Fibroblast of lung (primary cell): ENCODE measurements around the gene CRIP3. TPM values are rescaled to one million over a fixed set of nuclear protein-coding genes. Genes with fewer than 3 reads are reported as not detected.
"Not testable (repeated sequence)": the region's sequence is repeated elsewhere in the genome, so short reads cannot be mapped to it uniquely, and the experiment has no call there.

Source experiments
- DNase-seq, 2 donors: peaks; one replicate each; pipeline versions ENCODE4 v3.0.0 to v3.0.0-alpha.2; 2010; ENCODE audit warnings: low read depth in 2 of 2
- H2AFZ ChIP-seq: 2 replicates; pipeline ENCODE4 v1.5.1; 2012; ENCODE audit warnings: low read length, control low read depth, inconsistent platforms
- H3K27ac ChIP-seq: 2 replicates; pipeline ENCODE4 v1.5.1; 2011; ENCODE audit warnings: low read length, control low read depth; ENCODE audit not compliant: insufficient read depth
- H3K27me3 ChIP-seq: 2 replicates; pipeline ENCODE4 v1.5.1; 2011; ENCODE audit warnings: mild to moderate bottlenecking, low read length; ENCODE audit not compliant: control insufficient read depth, insufficient read depth
- H3K36me3 ChIP-seq: 2 replicates; pipeline ENCODE4 v1.5.1; 2011; ENCODE audit warnings: low read length; ENCODE audit not compliant: control insufficient read depth, insufficient read depth
- H3K4me1 ChIP-seq: 2 replicates; pipeline ENCODE4 v1.5.1; 2011; ENCODE audit warnings: low read length; ENCODE audit not compliant: control insufficient read depth, insufficient read depth; ENCODE audit errors: extremely low read depth
- H3K4me2 ChIP-seq: 2 replicates; pipeline ENCODE4 v1.5.1; 2011; ENCODE audit warnings: low read length, control low read depth; ENCODE audit not compliant: insufficient read depth; ENCODE audit errors: extremely low read depth
- H3K4me3 ChIP-seq, 4 experiments: fragments of 200-600 bp in 1 of 4; sonication (generic) in 1 of 4; replicated peaks in 1 of 4; 2 replicates each; pipeline ENCODE4 v1.5.1; 2011 to 2016; ENCODE audit warnings: low read length in 4 of 4, low read depth in 3 of 4, mild to moderate bottlenecking in 3 of 4, control low read depth in 2 of 4, inconsistent platforms in 1 of 4, mixed read lengths in 1 of 4; ENCODE audit not compliant: insufficient read depth in 1 of 4; ENCODE audit errors: control extremely low read depth in 1 of 4
- H3K79me2 ChIP-seq: 2 replicates; pipeline ENCODE4 v1.5.1; 2012; ENCODE audit warnings: mild to moderate bottlenecking, low read length, inconsistent platforms; ENCODE audit not compliant: control insufficient read depth, insufficient read depth
- H3K9ac ChIP-seq: 2 replicates; pipeline ENCODE4 v1.5.1; 2011; ENCODE audit warnings: mild to moderate bottlenecking, low read length, control low read depth; ENCODE audit not compliant: insufficient read depth
- H3K9me3 ChIP-seq: 2 replicates; pipeline ENCODE4 v1.5.1; 2012; ENCODE audit warnings: low read depth, low read length; ENCODE audit not compliant: control insufficient read depth, insufficient read depth
- H4K20me1 ChIP-seq: 2 replicates; pipeline ENCODE4 v1.5.1; 2011; ENCODE audit warnings: low read length; ENCODE audit not compliant: control insufficient read depth, insufficient read depth; ENCODE audit errors: extremely low read depth
- EZH2 ChIP-seq: IDR thresholded peaks from 2 replicates; pipeline ENCODE4 v1.5.1; 2012; ENCODE audit warnings: low read length, control low read depth, mild to moderate bottlenecking; ENCODE audit errors: missing control alignments
- polyA plus RNA-seq, 2 donors: library from polyadenylated mRNA; depleted of rRNA in 1 of 2; stranded (reverse) in 1 of 2; unstranded in 1 of 2; fragments of >200 nt; gene quantifications; 2 replicates each; pipeline ENCODE4 v1.2.1, GENCODE V29; 2011 to 2012; ENCODE audit warnings: missing spikeins in 1 of 2
- total RNA-seq: library from RNA; depleted of rRNA; stranded (reverse); fragments of >200 nt; gene quantifications from 2 replicates; pipeline ENCODE4 v1.2.1, GENCODE V29; 2014
- TF ChIP-seq, protein P1 (sequence below), 2 donors: IDR thresholded peaks in 1 of 2; conservative IDR thresholded peaks in 1 of 2; 1 replicate in 1 of 2; 2 replicates in 1 of 2; pipeline ENCODE4 v1.5.1; 2011 to 2012; ENCODE audit warnings: low read length in 2 of 2, control low read depth in 1 of 2, inconsistent platforms in 1 of 2, low read depth in 1 of 2, mild to moderate bottlenecking in 1 of 2

Gene CRIP3
- total and polyA plus RNA-seq, 2 donors (not counting 1 experiment from before 2014, with no cell fraction given), result not detected

DNA sequence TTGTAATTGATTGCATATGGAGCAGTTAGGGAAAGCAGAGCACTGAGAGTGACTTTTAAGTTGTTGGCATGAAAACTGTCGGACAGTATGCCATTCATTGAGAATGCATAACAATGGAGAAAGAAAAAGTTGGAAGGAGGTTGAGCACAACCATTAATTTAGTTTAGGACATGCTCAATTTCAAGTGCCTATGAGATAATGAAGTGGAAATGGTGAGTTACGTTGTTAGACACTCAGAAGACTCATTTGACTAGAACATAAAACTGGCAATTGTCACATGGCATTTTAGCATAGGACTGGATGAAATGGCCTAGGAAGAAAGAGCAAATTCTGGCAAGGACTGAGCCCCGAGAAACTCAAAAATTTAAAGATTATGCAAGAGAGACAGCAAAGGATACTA is 38.8 kb upstream of the CRIP3 start:
- TF ChIP-seq EZH2, result no peak
- TF ChIP-seq, protein P1, sequence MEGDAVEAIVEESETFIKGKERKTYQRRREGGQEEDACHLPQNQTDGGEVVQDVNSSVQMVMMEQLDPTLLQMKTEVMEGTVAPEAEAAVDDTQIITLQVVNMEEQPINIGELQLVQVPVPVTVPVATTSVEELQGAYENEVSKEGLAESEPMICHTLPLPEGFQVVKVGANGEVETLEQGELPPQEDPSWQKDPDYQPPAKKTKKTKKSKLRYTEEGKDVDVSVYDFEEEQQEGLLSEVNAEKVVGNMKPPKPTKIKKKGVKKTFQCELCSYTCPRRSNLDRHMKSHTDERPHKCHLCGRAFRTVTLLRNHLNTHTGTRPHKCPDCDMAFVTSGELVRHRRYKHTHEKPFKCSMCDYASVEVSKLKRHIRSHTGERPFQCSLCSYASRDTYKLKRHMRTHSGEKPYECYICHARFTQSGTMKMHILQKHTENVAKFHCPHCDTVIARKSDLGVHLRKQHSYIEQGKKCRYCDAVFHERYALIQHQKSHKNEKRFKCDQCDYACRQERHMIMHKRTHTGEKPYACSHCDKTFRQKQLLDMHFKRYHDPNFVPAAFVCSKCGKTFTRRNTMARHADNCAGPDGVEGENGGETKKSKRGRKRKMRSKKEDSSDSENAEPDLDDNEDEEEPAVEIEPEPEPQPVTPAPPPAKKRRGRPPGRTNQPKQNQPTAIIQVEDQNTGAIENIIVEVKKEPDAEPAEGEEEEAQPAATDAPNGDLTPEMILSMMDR (conservative IDR thresholded peaks at IDR 0.05 in 1 of 2, IDR thresholded peaks at IDR 0.05 in 1 of 2; ENCODE audit: low read depth in 1 of 2, low read length in 2 of 2), result no peak
- no peaks in the 10 kb centered on the region for H3K27me3 ChIP-seq
- H2AFZ ChIP-seq, result no peak overlapping the region
- no peaks in the 10 kb centered on the region for H3K9me3 ChIP-seq
- H3K4me2 ChIP-seq, result no peak overlapping the region
- DNase-seq, result no peak
- H3K4me3 ChIP-seq, result no peak overlapping the region
- no peaks in the 10 kb centered on the region for H3K4me1 ChIP-seq
- H3K27ac ChIP-seq, result no peak overlapping the region
- peaks cover 5% of the 10 kb centered on the region for H3K36me3 ChIP-seq
- no peak overlapping the region for H3K9ac ChIP-seq
- H3K79me2 ChIP-seq, result no peaks in the 10 kb centered on the region
- H4K20me1 ChIP-seq, result no peaks in the 10 kb centered on the region

DNA sequence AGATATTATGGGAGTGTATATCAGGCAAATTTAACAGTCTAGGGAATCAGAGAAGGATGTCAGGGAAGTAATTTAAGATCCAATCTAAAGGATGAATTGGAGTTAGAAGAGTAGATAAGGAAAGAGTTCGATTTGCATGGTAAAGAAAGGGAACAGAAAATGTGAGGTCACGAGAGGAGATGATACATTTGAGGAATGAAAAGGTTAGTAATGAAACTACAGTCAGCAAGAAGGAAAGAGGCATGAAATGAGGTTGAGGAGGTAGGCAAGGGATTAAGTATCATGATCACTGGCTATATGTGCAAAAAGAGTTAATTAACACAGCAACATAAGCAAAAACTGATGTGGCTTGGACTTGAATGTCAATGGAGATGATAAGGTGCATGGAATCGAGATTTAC is 38.4 kb upstream of the CRIP3 start:
- Histone ChIP-seq H3K4me1 (no peaks in the 10 kb centered on the region), H3K36me3 (peaks cover 5% of the 10 kb centered on the region), H4K20me1 (no peaks in the 10 kb centered on the region), H2AFZ (no peak overlapping the region), H3K27me3 (no peaks in the 10 kb centered on the region), H3K4me3 (no peak overlapping the region), H3K9ac (no peak overlapping the region), H3K9me3 (no peaks in the 10 kb centered on the region), H3K4me2 (no peak overlapping the region), H3K79me2 (no peaks in the 10 kb centered on the region), H3K27ac (no peak overlapping the region)
- no peak for TF ChIP-seq EZH2
- TF ChIP-seq, protein P1 (conservative IDR thresholded peaks at IDR 0.05 in 1 of 2, IDR thresholded peaks at IDR 0.05 in 1 of 2; ENCODE audit: low read depth in 1 of 2, low read length in 2 of 2), result no peak
- DNase-seq, result no peak

DNA sequence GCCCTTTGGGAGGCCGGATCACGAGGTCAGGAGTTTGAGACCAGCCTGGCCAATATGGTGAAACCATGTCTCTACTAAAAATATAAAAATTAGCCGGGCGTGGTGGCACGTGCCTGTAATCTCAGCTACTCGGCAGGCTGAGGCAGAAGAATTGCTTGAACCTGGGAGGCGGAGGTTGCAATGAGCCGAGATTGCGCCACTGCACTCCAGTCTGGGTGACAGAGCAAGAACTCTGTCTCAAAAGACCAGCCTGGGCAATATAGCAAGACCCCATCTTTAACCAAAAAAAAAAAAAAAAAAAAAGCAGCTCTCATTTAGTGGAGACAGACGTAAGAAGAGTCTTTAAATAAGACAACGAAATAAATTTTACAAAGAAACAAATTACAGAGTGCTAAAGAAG is 37.6 kb upstream of the CRIP3 start:
- H2AFZ ChIP-seq, H3K9ac ChIP-seq, H3K79me2 ChIP-seq, H3K27ac ChIP-seq, H3K27me3 ChIP-seq, H3K4me3 ChIP-seq, DNase-seq, H3K4me2 ChIP-seq, H4K20me1 ChIP-seq, H3K4me1 ChIP-seq, H3K9me3 ChIP-seq, H3K36me3 ChIP-seq: not testable (repeated sequence)
